ENCODE results near the gene DPYD. TPM values are rescaled to one million over a fixed set of nuclear protein-coding genes. Genes with fewer than 3 reads are reported as not detected.

The DPYD gene
- 10 to 100 TPM; 34.4 to 35.9 TPM for total RNA-seq
- polyA plus RNA-seq (2013, experiment 1 of 2), result 45.3 TPM
- 42.9 TPM for polyA plus RNA-seq (2013, experiment 2 of 2)
- 4.9 to 176 (median 53.9) reads per million in 172 experiments for total RNA-seq

GRCh38 chr1:97920832-97921571 is at the start of gene DPYD:
Gene DPYD, minus strand, starts transcription at chr1:97921034. Its CDS starts 112 bp downstream, at chr1:97920922.
- Histone ChIP-seq H3K27me3 (ENCODE audit: control insufficient read depth in 1 of 2, insufficient read depth in 2 of 2, low read length in 2 of 2) (no peaks in the 10 kb centered on the region), H3K27ac (ENCODE audit: low read depth in 1 of 2, low read length in 2 of 2) (peak within 1 kb of the TSS; percentile 75 to 88), H3K9me3 (ENCODE audit: control insufficient read depth in 1 of 2, insufficient read depth in 1 of 2, low read length in 2 of 2) (no peaks in the 10 kb centered on the region), H3K4me1 (ENCODE audit: insufficient read depth, low read length) (peaks cover 6% of the 10 kb centered on the region), H3K36me3 (ENCODE audit: insufficient read depth, low read length) (no peaks in the 10 kb centered on the region), H3K4me3 (ENCODE audit: low read length) (peak within 1 kb of the TSS; percentile 89)
- Mint-ChIP-seq H3K4me1 (ENCODE audit: low read depth) (peaks cover 62% of the 10 kb centered on the region), H3K4me3 (peak within 1 kb of the TSS; percentile 99), H3K27me3 (no peaks in the 10 kb centered on the region), H3K9me3 (no peaks in the 10 kb centered on the region), H3K27ac (peak within 1 kb of the TSS; percentile 97), H3K36me3 (ENCODE audit: low read depth) (peaks cover 18% of the 10 kb centered on the region)
- TF ChIP-seq CTCF (IDR thresholded peaks at IDR 0.05), result no peak
- CTCF ChIA-PET, result interaction anchor here (0.6 to 1.3 kb wide), 2 partner anchors 16 to 113 kb away, joined by 3 read pairs; no protein-coding TSS in a partner anchor
- DNase-seq, result peak; percentile 71 to 92 (median 82)
- intact Hi-C loops (cut with DNase I, micrococcal nuclease), result no loop called here
- peak; percentile 85 for ATAC-seq (ENCODE audit: poor library complexity)
- POLR2A ChIA-PET, result interaction anchor here (0.6 to 2.6 kb wide), 19 partner anchors 10 to 130 kb away, joined by 3 to 10 read pairs (median 3); no protein-coding TSS in a partner anchor

- CTCF ChIA-PET, result interaction anchor here (0.6 kb wide), 1 partner anchor 110 kb away, joined by 3 read pairs; no protein-coding TSS in a partner anchor
- ATAC-seq (ENCODE audit: poor library complexity) (no peak), DNase-seq (no peak)
- no peaks in the 10 kb centered on the region for H3K9me3 Mint-ChIP-seq
- Histone ChIP-seq H3K27me3 (ENCODE audit: control insufficient read depth in 1 of 2, insufficient read depth in 2 of 2, low read length in 2 of 2) (no peaks in the 10 kb centered on the region), H3K9me3 (ENCODE audit: control insufficient read depth in 1 of 2, insufficient read depth in 1 of 2, low read length in 2 of 2) (no peaks in the 10 kb centered on the region), H3K4me3 (ENCODE audit: low read length) (no peak overlapping the region), H3K4me1 (ENCODE audit: insufficient read depth, low read length) (no peaks in the 10 kb centered on the region), H3K27ac (ENCODE audit: low read depth in 1 of 2, low read length in 2 of 2) (no peak overlapping the region), H3K36me3 (ENCODE audit: insufficient read depth, low read length) (no peaks in the 10 kb centered on the region)
- no peak overlapping the region for H3K27ac Mint-ChIP-seq
- intact Hi-C loops (cut with DNase I, micrococcal nuclease), result no loop called here
- no peak for TF ChIP-seq CTCF (IDR thresholded peaks at IDR 0.05)
- POLR2A ChIA-PET, result no interaction called here
- H3K4me1 Mint-ChIP-seq (ENCODE audit: low read depth), result no peaks in the 10 kb centered on the region
- peaks cover 6% of the 10 kb centered on the region for H3K27me3 Mint-ChIP-seq
- no peaks in the 10 kb centered on the region for H3K36me3 Mint-ChIP-seq (ENCODE audit: low read depth)
- H3K4me3 Mint-ChIP-seq, result no peak overlapping the region
These were observed 39.6 kb upstream of the DPYD start for GRCh38 chr1:97960470-97960869.

- Histone ChIP-seq H3K27ac (ENCODE audit: low read depth in 1 of 2, low read length in 2 of 2) (no peak overlapping the region), H3K9me3 (ENCODE audit: control insufficient read depth in 1 of 2, insufficient read depth in 1 of 2, low read length in 2 of 2) (no peaks in the 10 kb centered on the region), H3K4me3 (ENCODE audit: low read length) (no peak overlapping the region), H3K36me3 (ENCODE audit: insufficient read depth, low read length) (no peaks in the 10 kb centered on the region), H3K4me1 (ENCODE audit: insufficient read depth, low read length) (peaks cover 8% of the 10 kb centered on the region), H3K27me3 (ENCODE audit: control insufficient read depth in 1 of 2, insufficient read depth in 2 of 2, low read length in 2 of 2) (no peaks in the 10 kb centered on the region)
- POLR2A ChIA-PET, result interaction anchor here (1.2 kb wide), 1 partner anchor 26 kb away, joined by 3 read pairs; the partner anchor contains the start of gene DPYD
- H3K4me3 Mint-ChIP-seq, result no peak overlapping the region
- CTCF ChIA-PET, result no interaction called here
- no peaks in the 10 kb centered on the region for H3K27me3 Mint-ChIP-seq
- peaks cover 11% of the 10 kb centered on the region for H3K4me1 Mint-ChIP-seq (ENCODE audit: low read depth)
- no peak for TF ChIP-seq CTCF (IDR thresholded peaks at IDR 0.05)
- H3K36me3 Mint-ChIP-seq (ENCODE audit: low read depth), result no peaks in the 10 kb centered on the region
- intact Hi-C loops (cut with DNase I, micrococcal nuclease), result no loop called here
- no peak for DNase-seq
- H3K9me3 Mint-ChIP-seq, result no peaks in the 10 kb centered on the region
- no peak for ATAC-seq (ENCODE audit: poor library complexity)
- H3K27ac Mint-ChIP-seq, result no peak overlapping the region
These were observed 26.9 kb upstream of the DPYD start for GRCh38 chr1:97947695-97948094.

Data from CD4-positive, alpha-beta T cell (primary cell).